ENCODE data around the gene ATN1. TPM values are rescaled to one million over a fixed set of nuclear protein-coding genes. Genes with fewer than 3 reads are reported as not detected.

The ATN1 gene
- total and polyA plus RNA-seq, 9 of the 15 experiments (the other 6 are each of a cell fraction or from before 2014, with no cell fraction given), result 0.15 to 49.8 (median 2.7) TPM

GRCh38 chr12:6982532-6982931 is 54.8 kb downstream of the ATN1 start:
- H3K4me1 ChIP-seq (replicated peaks in 1 of 2; ENCODE audit: control insufficient read depth in 2 of 2, insufficient read depth in 2 of 2, low read length in 2 of 2), result peaks cover 0 to 4% of the 10 kb centered on the region in 2 experiments; a peak in 1 of 5 replicates
- H3K4me2 ChIP-seq (ENCODE audit: insufficient read depth, low read length), result no peak overlapping the region
- FAIRE-seq (no peak), DNase-seq (ENCODE audit: extremely low read depth in 1 of 4, low spot score in 3 of 4) (no peak), ATAC-seq (no peak)
- POLR2A ChIA-PET, result interaction anchor here (0.6 kb wide), 2 partner anchors 24 to 1266 kb away, joined by 3 read pairs; no protein-coding TSS in a partner anchor
- TF ChIP-seq ETV6 (IDR thresholded peaks at IDR 0.05; ENCODE audit: borderline replicate concordance in 1 of 2, low read depth in 2 of 2, low read length in 1 of 2) (no peak), ETV6 (CRISPR knock-in tag; IDR thresholded peaks at IDR 0.05; ENCODE audit: borderline replicate concordance) (no peak), CBX2 (IDR thresholded peaks at IDR 0.05; ENCODE audit: insufficient read depth, low read length, poor library complexity, severe bottlenecking) (no peak), EP400 (IDR thresholded peaks at IDR 0.05) (no peak), BRF2 (IDR thresholded peaks at IDR 0.05; ENCODE audit: borderline replicate concordance, insufficient read depth, insufficient read length) (no peak), RAD21 (CRISPR knock-in tag; conservative IDR thresholded peaks at IDR 0.05 in 1 of 2, IDR thresholded peaks at IDR 0.05 in 1 of 2) (no peak), YY1 (IDR thresholded peaks at IDR 0.05; ENCODE audit: borderline replicate concordance in 1 of 3, control insufficient read depth in 1 of 3, extremely low read depth in 1 of 3, insufficient read depth in 3 of 3, insufficient read length in 1 of 3, insufficient replicate concordance in 2 of 3, low read depth in 1 of 3, low read length in 2 of 3) (no peak), CXXC5 (CRISPR knock-in tag; IDR thresholded peaks at IDR 0.05) (no peak)
- intact Hi-C loops (cut with micrococcal nuclease) (no loop called here), in situ Hi-C loops (cut with MboI) (no loop called here)
- WGBS (ENCODE audit: insufficient coverage, low coverage, missing lambda C conversion rate), result 82% methylated on average over 7 of the region's 7 CpGs
- no peaks in the 10 kb centered on the region for H3K79me2 ChIP-seq (ENCODE audit: control insufficient read depth, insufficient read depth, low read length)
- peaks cover 61% of the 10 kb centered on the region for H3K36me3 ChIP-seq (ENCODE audit: control insufficient read depth, insufficient read depth, low read length)
- no peak overlapping the region for H3K27ac ChIP-seq (ENCODE audit: extremely low read depth, low read depth, low read length)
- no peak overlapping the region for H3K4me3 ChIP-seq
- H3K27me3 ChIP-seq (ENCODE audit: control insufficient read depth in 2 of 2, insufficient read depth in 2 of 2, low read length in 2 of 2), result no peaks in the 10 kb centered on the region
- BruUV-seq (replicated peaks), result no TSS peak
- no peak overlapping the region for H2AFZ ChIP-seq (ENCODE audit: low read depth, low read length)
- CTCF ChIA-PET (ENCODE audit: low intra/inter-chr PET ratio), result no interaction called here
- H3K9me3 ChIP-seq (replicated peaks; ENCODE audit: control insufficient read depth, insufficient read depth, low read depth, low read length), result no peaks in the 10 kb centered on the region
- H4K20me1 ChIP-seq (replicated peaks; ENCODE audit: control insufficient read depth, insufficient read depth, low read length), result no peaks in the 10 kb centered on the region
- H3K9ac ChIP-seq (ENCODE audit: insufficient read depth in 1 of 2, low read depth in 2 of 2, low read length in 2 of 2), result no peak overlapping the region
- no peaks in the 10 kb centered on the region for H3K9me1 ChIP-seq (ENCODE audit: control insufficient read depth, insufficient read depth, low read length)

Measured in K562 (cell line).